Loucy (cell line): ENCODE measurements around the gene INPP4A.

Experiments
- H2AFZ ChIP-seq: fragments of 200-600 bp; sonication (generic); 2 replicates; pipeline ENCODE4 v1.6.0; 2016; ENCODE audit warnings: antibody characterized with exemption, mild to moderate bottlenecking, low read length, moderate library complexity
- H3F3A ChIP-seq: fragments of 200-600 bp; 2 replicates; pipeline ENCODE4 v1.6.0; 2016; ENCODE audit warnings: antibody characterized with exemption, low read depth, mild to moderate bottlenecking
- H3K27me3 ChIP-seq: fragments of 200-600 bp; sonication (generic); 2 replicates; pipeline ENCODE4 v1.6.1; 2014; ENCODE audit warnings: low read length, mild to moderate bottlenecking; ENCODE audit not compliant: insufficient read depth, poor library complexity, severe bottlenecking
- H3K36me3 ChIP-seq: fragments of 200-600 bp; sonication (generic); 2 replicates; pipeline ENCODE4 v1.6.1; 2016; ENCODE audit warnings: low read length; ENCODE audit not compliant: insufficient read depth
- H3K4me1 ChIP-seq: fragments of 200-600 bp; sonication (generic); 2 replicates; pipeline ENCODE4 v1.5.1; 2014; ENCODE audit warnings: low read length, mild to moderate bottlenecking; ENCODE audit not compliant: insufficient read depth, poor library complexity, severe bottlenecking
- H3K4me2 ChIP-seq: fragments of 200-600 bp; sonication (generic); 2 replicates; pipeline ENCODE4 v1.6.0; 2014; ENCODE audit warnings: antibody characterized with exemption, low read length, low read depth, mild to moderate bottlenecking; ENCODE audit not compliant: poor library complexity, severe bottlenecking
- H3K4me3 ChIP-seq: fragments of 200-600 bp; sonication (generic); 2 replicates; pipeline ENCODE4 v1.5.1; 2014; ENCODE audit warnings: low read length, mild to moderate bottlenecking, mixed read lengths; ENCODE audit not compliant: poor library complexity, severe bottlenecking
- H3K79me2 ChIP-seq: fragments of 200-600 bp; sonication (generic); 2 replicates; pipeline ENCODE4 v1.6.1; 2014; ENCODE audit warnings: low read length; ENCODE audit not compliant: insufficient read depth
- H3K9ac ChIP-seq: fragments of 200-600 bp; sonication (generic); 2 replicates; pipeline ENCODE4 v1.6.0; 2014; ENCODE audit warnings: mild to moderate bottlenecking, low read depth, low read length, moderate library complexity; ENCODE audit not compliant: poor library complexity, severe bottlenecking
- H3K9me2 ChIP-seq: fragments of 200-600 bp; sonication (generic); replicated peaks from 2 replicates; pipeline ENCODE4 v1.6.1; 2016; ENCODE audit warnings: low read depth, low read length, mixed read lengths
- H3K9me3 ChIP-seq: fragments of 200-600 bp; sonication (generic); 2 replicates; pipeline ENCODE4 v1.6.1; 2014; ENCODE audit warnings: mild to moderate bottlenecking, antibody characterized with exemption, low read length, low read depth; ENCODE audit not compliant: insufficient read depth
- H4K20me1 ChIP-seq: fragments of 200-600 bp; sonication (generic); 2 replicates; pipeline ENCODE4 v1.6.0; 2014; ENCODE audit warnings: antibody characterized with exemption, low read length, mild to moderate bottlenecking; ENCODE audit not compliant: insufficient read depth, poor library complexity, severe bottlenecking
- EZH2phosphoT487 ChIP-seq: fragments of 200-600 bp; IDR thresholded peaks from 2 replicates; pipeline ENCODE4 v1.6.1; 2018; ENCODE audit warnings: antibody characterized with exemption, mild to moderate bottlenecking, moderate library complexity, borderline replicate concordance
- TF ChIP-seq, protein P1 (sequence below): fragments of 200-600 bp; sonication (generic); conservative IDR thresholded peaks from 2 replicates; pipeline ENCODE4 v1.5.1; 2014; ENCODE audit warnings: mild to moderate bottlenecking, antibody characterized with exemption, low read length

The INPP4A gene

DNA sequence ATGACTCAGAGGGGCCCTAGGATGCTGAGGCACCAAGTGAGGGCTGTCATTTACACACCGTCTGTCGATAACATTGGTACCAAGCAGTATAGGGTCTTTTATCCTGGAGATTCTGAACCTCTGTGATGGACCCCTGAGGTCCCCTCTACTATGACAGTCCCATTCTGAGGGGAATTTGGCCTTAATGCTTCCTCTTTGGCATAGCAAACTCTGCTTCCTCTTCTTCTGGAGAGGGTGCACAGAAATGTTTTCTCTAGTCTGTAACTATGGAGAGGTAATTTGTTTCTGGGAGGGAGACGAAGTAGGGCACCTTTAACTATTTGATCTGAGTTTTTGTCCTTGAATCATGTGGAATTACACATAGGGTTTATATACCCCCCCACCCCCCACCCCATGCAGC, 44.8 kb downstream of the INPP4A start:
- Histone ChIP-seq H3K36me3 (0 out of 2 replicates have a peak, but pooled peaks cover 6% of the 10 kb centered on the region), H3K4me3 (no peak overlapping the region), H3K9ac (no peak overlapping the region), H3K4me2 (no peak overlapping the region), H4K20me1 (peaks cover 3% of the 10 kb centered on the region), H3K27me3 (no peaks in the 10 kb centered on the region), H3K4me1 (peaks cover 11% of the 10 kb centered on the region), H3K9me3 (no peaks in the 10 kb centered on the region; the same call in 1 of the 2 replicates), H3K9me2 (no peaks in the 10 kb centered on the region), H3F3A (no peaks in the 10 kb centered on the region), H3K79me2 (peaks cover 80% of the 10 kb centered on the region), H2AFZ (no peak overlapping the region)
- TF ChIP-seq, protein P1, sequence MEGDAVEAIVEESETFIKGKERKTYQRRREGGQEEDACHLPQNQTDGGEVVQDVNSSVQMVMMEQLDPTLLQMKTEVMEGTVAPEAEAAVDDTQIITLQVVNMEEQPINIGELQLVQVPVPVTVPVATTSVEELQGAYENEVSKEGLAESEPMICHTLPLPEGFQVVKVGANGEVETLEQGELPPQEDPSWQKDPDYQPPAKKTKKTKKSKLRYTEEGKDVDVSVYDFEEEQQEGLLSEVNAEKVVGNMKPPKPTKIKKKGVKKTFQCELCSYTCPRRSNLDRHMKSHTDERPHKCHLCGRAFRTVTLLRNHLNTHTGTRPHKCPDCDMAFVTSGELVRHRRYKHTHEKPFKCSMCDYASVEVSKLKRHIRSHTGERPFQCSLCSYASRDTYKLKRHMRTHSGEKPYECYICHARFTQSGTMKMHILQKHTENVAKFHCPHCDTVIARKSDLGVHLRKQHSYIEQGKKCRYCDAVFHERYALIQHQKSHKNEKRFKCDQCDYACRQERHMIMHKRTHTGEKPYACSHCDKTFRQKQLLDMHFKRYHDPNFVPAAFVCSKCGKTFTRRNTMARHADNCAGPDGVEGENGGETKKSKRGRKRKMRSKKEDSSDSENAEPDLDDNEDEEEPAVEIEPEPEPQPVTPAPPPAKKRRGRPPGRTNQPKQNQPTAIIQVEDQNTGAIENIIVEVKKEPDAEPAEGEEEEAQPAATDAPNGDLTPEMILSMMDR, result no peak
- TF ChIP-seq EZH2phosphoT487, result no peak

DNA sequence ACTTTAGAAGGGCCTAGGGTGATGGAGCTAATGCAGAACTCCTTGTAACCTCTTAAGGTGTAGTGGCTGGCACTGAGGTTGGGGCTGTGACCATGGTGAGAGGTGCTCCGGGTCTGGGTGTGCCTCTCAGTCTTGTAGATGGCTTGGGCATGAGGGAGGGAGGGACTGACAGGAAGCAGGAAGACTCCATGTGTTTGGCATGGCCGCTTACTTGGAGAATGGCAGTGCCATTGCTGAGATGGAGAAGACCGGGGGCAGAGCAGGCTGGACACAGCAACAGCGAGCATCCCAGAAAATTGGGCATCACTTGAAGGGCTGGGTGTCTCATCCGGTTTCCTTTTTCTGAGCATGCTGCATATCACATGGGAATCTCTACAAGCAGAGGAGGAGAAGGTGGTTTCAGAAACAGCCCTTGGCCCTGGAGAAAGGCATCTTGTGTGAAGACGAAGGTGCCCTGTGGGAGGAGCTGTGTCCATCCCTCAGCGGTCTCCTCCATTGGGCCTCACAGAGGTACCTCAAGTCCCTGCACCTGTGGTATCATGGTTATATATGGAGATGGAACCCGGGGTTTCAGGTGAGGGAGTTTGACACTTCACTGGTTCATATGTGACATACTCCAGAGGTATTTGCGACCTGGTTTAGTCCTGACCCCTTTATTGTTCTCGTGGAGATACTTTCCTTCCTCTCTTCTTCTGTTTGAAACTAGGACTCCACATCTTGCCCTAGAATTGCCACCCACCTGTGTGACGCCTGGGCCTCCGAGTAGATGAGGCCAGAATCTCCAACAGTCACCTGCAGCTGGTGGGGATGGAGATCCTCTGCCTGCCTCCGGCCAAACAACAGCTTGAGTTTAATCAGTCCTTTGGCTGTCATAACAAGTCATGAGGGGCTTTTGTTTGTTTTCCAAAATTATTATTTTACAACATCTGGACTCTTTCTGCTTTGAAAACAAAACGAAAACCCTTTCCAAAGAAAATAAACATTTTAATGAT, 45.6 kb downstream of the INPP4A start:
- no peaks in the 10 kb centered on the region for H3K27me3 ChIP-seq
- H3K9ac ChIP-seq, result no peak overlapping the region
- H4K20me1 ChIP-seq, result no peaks in the 10 kb centered on the region
- H3K36me3 ChIP-seq, result 0 out of 2 replicates have a peak, but pooled peaks cover 6% of the 10 kb centered on the region
- H3K79me2 ChIP-seq, result peaks cover 80% of the 10 kb centered on the region
- no peaks in the 10 kb centered on the region for H3K9me2 ChIP-seq
- H2AFZ ChIP-seq, result no peak overlapping the region
- H3K4me2 ChIP-seq, result no peak overlapping the region
- H3K4me1 ChIP-seq, result peaks cover 7% of the 10 kb centered on the region
- TF ChIP-seq, protein P1, result no peak
- no peaks in the 10 kb centered on the region; the same call in 1 of the 2 replicates for H3K9me3 ChIP-seq
- no peak overlapping the region for H3K4me3 ChIP-seq
- no peaks in the 10 kb centered on the region for H3F3A ChIP-seq

DNA sequence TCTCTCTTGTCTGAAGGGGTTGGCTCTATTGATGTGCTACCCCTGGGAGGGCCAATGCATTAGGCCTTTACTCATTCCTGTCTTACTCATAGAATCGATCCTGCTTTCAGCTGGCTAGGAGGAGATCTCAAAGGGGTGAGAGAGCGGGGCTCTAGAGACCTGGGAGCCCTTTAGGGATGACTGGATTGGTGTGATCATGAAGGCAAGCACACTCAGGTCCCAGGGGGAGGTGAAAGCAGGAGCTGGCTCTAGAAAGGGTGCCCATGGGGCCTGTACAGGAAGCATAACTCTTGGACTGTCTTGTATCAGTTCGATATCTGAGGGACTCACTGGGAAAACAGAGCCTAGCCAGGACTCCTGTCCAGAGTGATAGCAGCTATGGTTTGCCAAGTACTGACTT, 47.8 kb downstream of the INPP4A start:
- peaks cover 8% of the 10 kb centered on the region; the same call in 1 of the 2 replicates for H3K9me3 ChIP-seq
- H4K20me1 ChIP-seq, result no peaks in the 10 kb centered on the region
- H3K9ac ChIP-seq, result no peak overlapping the region
- no peaks in the 10 kb centered on the region for H3K9me2 ChIP-seq
- H3K36me3 ChIP-seq, result peaks cover 8% of the 10 kb centered on the region; the same call in 1 of the 2 replicates
- no peak for TF ChIP-seq EZH2phosphoT487
- TF ChIP-seq, protein P1, result no peak
- H3K4me2 ChIP-seq, result no peak overlapping the region
- no peak overlapping the region for H2AFZ ChIP-seq
- peaks cover 7% of the 10 kb centered on the region for H3K4me1 ChIP-seq
- H3K27me3 ChIP-seq, result no peaks in the 10 kb centered on the region
- peaks cover 70% of the 10 kb centered on the region for H3K79me2 ChIP-seq
- no peaks in the 10 kb centered on the region for H3F3A ChIP-seq
- no peak overlapping the region for H3K4me3 ChIP-seq
